C4-2B (cell line): ENCODE data around the gene SH3GLB1.
"Not testable (repeated sequence)": the region's sequence is repeated elsewhere in the genome, so short reads cannot be mapped to it uniquely, and the experiment has no call there.

Source experiments
- H3K27ac ChIP-seq: fragments of 450-650 bp; 2 replicates; pipeline ENCODE4 v1.5.1; 2017
- ZFX ChIP-seq: fragments of 450-650 bp; IDR thresholded peaks from 2 replicates; pipeline ENCODE4 v1.6.1; 2017
- TF ChIP-seq, protein P1 (sequence below): fragments of 450-650 bp; conservative IDR thresholded peaks from 2 replicates; pipeline ENCODE4 v1.5.1; 2017; ENCODE audit warnings: mild to moderate bottlenecking

SH3GLB1 gene

GRCh38 chr1:86701731-86702130, 2.6 kb upstream of the SH3GLB1 start:
- TF ChIP-seq ZFX, result no peak
- TF ChIP-seq, protein P1, sequence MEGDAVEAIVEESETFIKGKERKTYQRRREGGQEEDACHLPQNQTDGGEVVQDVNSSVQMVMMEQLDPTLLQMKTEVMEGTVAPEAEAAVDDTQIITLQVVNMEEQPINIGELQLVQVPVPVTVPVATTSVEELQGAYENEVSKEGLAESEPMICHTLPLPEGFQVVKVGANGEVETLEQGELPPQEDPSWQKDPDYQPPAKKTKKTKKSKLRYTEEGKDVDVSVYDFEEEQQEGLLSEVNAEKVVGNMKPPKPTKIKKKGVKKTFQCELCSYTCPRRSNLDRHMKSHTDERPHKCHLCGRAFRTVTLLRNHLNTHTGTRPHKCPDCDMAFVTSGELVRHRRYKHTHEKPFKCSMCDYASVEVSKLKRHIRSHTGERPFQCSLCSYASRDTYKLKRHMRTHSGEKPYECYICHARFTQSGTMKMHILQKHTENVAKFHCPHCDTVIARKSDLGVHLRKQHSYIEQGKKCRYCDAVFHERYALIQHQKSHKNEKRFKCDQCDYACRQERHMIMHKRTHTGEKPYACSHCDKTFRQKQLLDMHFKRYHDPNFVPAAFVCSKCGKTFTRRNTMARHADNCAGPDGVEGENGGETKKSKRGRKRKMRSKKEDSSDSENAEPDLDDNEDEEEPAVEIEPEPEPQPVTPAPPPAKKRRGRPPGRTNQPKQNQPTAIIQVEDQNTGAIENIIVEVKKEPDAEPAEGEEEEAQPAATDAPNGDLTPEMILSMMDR, result no peak

GRCh38 chr1:86702954-86703494, 1.4 kb upstream of the SH3GLB1 start:
- H3K27ac ChIP-seq, result not testable (repeated sequence)

More at GRCh38 chr1:86701731-86702130, 2.6 kb upstream of the SH3GLB1 start:
- no peak overlapping the region for H3K27ac ChIP-seq

- H3K27ac ChIP-seq, result peak overlapping the region; percentile 80
- no peak for TF ChIP-seq ZFX
- TF ChIP-seq, protein P1, result 0 out of 2 replicates have a peak, but pooled peaks have one; percentile 2
These were observed 499 bp upstream of the SH3GLB1 start for GRCh38 chr1:86703696-86704457.

DNA sequence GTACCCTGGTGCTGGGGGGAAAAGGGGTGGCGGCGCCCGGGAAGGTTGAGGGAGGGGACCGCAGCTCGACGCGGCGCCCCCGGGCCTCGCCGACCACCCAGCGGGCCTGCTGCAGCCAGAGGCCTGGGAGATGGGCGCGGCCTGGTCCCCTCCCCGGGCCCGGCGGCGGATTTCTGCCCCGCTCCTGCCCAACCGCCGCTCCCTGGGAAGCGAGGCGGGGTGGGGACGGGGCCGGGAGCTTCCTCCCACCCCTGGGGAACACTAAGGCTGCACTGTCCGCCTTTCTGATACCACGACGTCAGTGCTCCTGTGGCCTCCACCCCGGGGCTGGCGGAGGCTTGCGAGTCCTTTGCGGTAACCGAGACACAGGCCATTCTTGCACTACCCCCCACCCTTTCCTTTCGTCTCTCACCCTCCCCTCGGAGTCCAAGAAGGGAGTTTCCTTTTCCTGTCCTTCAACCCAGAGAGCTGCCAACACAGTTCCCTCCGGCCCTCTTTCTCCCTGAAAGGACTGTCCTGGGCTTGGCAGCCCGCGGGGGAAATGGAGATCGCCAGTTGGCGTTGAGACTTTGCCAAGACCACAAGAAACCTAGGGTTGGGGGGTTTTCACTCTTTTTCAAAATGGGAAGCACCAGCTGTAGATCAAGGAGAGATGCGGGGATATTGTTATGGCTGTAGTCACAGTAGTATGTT, 742 bp downstream of the SH3GLB1 start:
- TF ChIP-seq, protein P1, result no peak
- peak; percentile 99 for TF ChIP-seq ZFX

DNA sequence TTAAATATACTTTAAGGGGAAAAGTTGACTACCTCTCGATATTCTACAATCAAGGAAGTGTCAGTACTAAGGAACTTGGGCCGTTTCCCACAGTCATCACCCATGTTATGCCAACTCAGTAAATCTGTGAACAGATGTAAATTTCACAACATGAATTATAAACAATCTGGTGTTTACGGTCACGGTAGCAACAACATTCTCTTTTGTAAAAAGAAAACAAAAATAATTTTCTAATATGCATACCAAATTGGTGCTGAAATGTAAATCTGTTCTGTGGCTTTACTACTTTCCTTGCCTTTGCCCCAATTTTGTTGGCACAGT, 1.2 kb downstream of the SH3GLB1 start:
- peak overlapping the region; percentile 80 for H3K27ac ChIP-seq
- TF ChIP-seq, protein P1, result no peak
- no peak for TF ChIP-seq ZFX

More for the DNA sequence above, 742 bp downstream of the SH3GLB1 start:
- H3K27ac ChIP-seq, result peak overlapping the region; percentile 80

DNA sequence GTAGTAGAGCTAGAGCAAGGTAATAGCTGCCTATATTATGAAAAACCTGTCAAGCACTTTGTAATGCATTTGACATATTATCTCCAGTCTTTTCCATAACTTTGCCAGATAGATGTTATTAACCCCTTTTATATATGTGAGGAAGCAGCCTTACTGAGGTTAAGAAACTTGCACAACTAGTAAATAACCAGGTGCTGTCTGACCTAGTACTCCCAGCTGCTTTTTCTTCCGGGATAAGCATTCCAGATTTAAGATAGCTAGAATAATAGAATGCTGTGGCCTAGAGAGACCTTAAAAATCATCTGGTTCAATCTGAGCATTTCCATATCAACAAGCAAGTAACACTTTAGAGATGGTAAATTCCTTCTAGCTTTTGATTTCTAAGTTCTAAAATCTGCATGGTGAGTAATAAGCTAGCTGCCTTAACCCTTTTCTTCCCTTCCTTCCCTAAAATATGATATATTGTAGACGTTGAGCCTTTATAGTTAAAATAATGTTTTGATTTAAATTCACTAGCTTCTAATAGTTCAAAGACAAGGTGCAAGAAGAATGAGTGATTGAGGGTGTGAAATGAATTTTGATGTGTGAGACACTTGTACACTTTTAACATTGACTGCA, 1.8 kb downstream of the SH3GLB1 start:
- no peak overlapping the region for H3K27ac ChIP-seq

DNA sequence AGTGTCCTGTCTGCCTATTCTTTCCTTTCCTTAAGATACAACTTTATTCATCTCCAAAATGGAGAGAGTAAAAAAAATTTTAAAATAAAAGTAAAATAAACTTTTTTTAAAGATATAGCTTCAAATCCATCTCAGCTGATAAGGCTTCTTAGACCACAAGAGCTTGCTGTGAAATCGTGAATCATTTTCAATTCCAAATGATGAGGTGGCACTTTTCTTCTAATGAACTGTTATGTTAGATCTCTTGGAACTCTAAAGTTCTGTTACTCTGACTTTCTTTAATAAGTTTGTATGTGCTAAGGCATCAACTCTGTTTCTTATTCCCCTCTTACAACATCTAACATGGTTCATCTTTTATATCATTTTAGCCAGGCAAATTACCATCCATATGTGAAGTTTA, 4.5 kb downstream of the SH3GLB1 start:
- TF ChIP-seq ZFX, result no peak
- TF ChIP-seq, protein P1, result no peak
- H3K27ac ChIP-seq, result no peak overlapping the region

More for the DNA sequence above, 1.8 kb downstream of the SH3GLB1 start:
- no peak for TF ChIP-seq ZFX
- TF ChIP-seq, protein P1, result no peak
